Inflammatory macrophage treated with lipopolysaccharide for 1 hour (primary cell): ENCODE results near the gene GPR78.

Experiments used
- DNase-seq, 2 donors: peaks; one replicate each; pipeline ENCODE4 v3.0.0-alpha.2; 2020 to 2022

The GPR78 gene

GRCh38 chr4:8601556-8601955 lies 21.4 kb downstream of the GPR78 start:
- DNase-seq = no peak

DNA sequence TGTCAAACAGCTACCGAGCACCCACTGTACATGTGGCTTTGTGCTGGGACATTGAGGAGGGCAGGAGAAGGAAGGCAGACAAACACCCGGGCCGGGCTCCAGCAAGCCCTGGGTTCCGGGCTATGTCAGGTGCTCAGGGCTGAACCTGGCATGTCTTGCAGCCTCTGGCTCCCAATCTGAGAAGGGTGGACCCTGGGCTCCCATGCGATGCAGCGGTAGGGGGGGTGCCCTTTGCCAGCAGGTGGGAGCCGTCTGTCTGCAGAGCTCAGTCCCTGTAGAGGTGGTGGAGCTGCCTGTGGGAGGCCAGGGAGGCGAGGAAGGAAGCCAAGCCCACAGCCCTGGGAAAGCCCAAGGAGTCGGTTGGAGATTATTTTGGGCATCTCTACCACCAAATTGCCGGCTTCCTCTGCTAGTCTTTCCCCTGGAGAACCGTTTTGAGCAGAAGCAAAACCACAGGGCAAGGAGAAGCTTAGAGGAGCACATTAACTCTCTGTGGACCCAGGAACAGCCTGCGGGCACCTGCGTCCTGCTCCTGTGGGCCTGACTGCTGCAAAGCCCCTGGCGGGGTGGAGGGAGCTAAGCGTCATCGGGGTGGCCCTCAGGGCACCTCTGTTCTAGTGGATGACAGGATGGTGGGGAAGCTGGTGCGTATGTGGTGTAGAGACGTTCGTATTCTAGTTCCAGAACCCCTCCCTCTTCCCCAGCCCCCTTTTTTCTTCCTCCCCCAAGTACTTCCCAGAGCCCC lies 22.7 kb downstream of the GPR78 start:
- no peak for DNase-seq

DNA sequence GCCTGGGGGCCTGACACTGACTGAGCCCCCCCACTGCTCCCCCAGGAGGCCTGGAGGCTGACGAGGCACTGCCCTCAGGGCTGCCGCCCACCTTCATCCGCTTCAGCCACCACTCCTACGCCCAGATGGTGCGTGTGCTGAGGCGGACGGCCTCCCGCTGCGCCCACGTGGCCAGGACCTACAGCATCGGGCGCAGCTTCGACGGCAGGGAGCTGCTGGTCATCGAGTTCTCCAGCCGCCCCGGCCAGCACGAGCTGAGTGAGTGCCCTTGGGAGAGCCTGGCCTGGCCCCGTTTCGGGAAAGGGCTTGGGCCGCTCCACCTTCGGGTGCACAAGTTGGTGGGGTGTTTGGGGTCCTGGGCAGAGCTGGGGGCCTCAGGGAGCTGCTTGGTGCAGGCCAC lies 23.7 kb downstream of the GPR78 start:
- DNase-seq = no peak

DNA sequence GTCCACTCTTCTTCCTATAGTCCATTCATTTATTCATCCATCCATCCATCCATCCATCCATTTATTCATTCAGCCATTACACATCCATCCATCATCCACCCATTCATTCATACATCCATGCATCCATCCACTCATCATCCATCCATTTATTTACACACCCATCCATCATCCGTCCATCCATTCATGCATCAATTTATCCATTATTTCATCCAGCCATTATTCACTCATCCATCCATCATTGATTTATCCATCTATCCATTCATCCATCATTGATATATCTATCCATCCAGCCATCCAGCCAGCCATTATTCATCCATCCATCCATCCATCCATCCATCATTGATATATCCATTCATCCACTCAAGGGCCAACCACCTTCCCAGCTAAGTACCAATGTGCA lies 25.1 kb downstream of the GPR78 start:
- no peak for DNase-seq

DNA sequence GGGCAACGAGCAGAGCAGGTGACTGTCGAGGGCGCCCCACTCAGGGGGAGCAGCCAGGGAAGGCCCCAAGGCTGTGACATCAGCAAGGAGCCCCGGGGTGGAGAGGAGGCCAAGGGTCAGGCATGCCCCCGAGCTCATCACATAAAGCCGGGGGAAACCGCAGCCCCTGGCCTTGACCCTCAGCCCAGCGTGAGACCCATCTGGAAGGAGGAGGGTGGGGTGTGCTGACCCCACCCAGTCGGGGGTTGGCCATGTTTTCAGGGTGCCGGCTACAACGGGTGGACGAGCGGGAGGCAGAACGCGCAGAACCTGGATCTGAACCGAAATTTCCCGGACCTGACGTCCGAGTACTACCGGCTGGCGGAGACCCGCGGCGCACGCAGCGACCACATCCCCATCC lies 26.3 kb downstream of the GPR78 start:
- no peak for DNase-seq

GRCh38 chr4:8606966-8607365 lies 26.8 kb downstream of the GPR78 start:
- DNase-seq = no peak

GRCh38 chr4:8607603-8608481 lies 27.6 kb downstream of the GPR78 start:
- DNase-seq = peak in 1 of 2 donors; percentile 21

DNA sequence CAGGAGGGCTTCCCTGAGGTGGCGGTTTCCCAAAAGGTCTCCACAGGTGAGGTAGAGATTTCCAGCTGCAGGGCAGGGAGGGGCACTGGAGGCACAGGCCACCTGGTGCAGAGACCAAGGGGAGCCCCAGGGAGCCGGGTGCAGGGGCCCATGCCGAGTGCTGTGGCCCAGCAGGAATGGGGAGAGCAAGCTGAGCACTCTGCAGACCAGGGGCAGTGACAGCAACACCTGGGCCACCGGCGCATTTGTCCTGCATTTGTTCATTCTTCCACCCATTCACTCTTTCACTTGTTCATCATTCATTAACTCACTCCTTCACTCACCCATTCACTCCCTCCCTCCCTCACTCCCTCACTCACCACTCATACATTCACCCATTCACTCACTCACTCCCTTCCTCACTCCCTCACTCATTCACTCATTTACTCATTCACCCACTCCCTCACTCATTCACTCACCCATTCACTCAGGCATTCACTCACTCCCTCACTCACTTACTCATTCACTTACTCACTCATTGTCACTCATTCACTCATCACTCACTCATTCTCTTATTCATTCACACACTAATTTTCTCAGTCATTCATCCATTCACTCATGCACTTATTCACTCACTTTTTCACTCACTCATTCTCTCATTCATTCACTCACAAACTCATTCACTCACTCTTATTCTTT lies 28.7 kb downstream of the GPR78 start:
- DNase-seq = no peak

GRCh38 chr4:8609406-8609805 lies 29.2 kb downstream of the GPR78 start:
- DNase-seq = no peak

- DNase-seq = no peak
These were observed 29.7 kb downstream of the GPR78 start for GRCh38 chr4:8609824-8610350.

DNA sequence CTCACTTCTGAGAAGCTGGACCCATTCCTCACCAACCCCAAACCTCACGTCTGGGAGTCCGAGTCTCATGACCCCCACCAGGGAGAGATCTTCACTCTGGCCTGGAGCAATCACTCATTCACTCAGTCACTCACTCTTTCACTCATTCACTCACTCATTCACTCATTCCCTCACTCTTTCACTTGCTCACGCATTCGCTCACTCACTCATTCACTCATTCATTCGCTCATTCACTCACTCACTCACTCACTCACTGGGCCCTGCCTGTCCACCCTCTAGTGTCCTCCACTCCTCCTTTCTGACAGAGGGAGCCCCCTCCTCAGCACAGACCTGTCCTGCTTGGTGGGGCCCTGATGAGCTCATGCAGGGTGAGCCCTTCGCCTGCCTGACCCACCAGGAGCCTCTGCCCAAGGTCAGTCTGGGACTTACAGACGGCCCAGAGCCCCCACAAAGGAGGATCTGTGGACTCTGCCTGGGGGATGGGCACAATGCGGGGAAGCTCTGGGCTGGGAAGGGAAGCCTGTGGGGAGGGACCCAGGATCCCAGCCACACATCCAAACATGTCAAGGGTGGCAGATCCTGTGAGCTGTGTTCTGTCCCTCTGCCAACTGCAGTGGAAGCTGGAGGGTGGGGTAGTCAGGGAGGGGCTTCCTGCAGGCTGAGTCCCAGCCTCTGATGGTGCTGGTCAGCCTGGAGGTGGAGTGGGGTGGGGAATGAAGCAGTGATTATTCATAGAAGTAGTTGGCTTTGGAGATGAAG lies 30.8 kb downstream of the GPR78 start:
- DNase-seq = no peak

DNA sequence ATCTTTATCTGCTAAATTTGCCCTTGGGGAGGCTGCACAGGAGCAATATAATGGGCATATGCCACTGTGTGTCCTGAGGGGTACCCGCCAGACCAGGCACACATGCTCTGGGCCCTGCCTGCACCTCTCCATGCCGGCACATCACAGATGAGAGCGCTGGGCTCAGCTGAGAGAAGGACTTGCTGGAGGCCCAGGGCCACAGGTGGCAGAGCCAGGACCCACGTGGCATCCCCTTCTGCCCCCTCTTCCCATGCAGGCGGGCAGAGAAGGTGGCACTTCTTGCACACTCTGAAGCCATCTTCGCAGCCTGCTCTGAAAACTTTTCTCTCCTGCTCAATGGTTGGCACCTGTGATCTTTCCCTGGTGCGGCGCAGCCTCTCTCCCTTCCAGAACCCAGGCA lies 32.5 kb downstream of the GPR78 start:
- DNase-seq = no peak

GRCh38 chr4:8613421-8614364 lies 33.5 kb downstream of the GPR78 start:
- no peak for DNase-seq

- DNase-seq = no peak
These were observed 34.4 kb downstream of the GPR78 start for GRCh38 chr4:8614365-8615193.

DNA sequence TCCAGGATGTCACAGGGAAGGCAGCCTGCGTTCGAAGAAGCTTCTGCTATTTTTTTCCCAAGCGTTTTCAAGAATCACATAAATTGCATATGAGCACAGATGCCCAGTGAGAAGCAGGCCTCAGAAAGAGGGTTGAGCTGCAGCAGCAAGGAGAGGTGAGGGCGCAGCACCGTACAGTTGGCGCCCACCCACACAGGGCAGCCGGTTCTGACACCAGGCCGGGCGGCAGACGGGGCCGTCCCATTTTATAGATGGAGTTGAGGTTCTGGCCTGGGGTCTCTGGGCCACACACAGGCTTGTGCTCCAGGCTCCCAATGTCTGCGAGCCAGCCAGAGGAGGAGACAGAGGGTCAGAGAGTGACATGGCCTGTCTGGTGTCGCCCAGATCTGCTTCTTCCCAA lies 35.2 kb downstream of the GPR78 start:
- DNase-seq = no peak

DNA sequence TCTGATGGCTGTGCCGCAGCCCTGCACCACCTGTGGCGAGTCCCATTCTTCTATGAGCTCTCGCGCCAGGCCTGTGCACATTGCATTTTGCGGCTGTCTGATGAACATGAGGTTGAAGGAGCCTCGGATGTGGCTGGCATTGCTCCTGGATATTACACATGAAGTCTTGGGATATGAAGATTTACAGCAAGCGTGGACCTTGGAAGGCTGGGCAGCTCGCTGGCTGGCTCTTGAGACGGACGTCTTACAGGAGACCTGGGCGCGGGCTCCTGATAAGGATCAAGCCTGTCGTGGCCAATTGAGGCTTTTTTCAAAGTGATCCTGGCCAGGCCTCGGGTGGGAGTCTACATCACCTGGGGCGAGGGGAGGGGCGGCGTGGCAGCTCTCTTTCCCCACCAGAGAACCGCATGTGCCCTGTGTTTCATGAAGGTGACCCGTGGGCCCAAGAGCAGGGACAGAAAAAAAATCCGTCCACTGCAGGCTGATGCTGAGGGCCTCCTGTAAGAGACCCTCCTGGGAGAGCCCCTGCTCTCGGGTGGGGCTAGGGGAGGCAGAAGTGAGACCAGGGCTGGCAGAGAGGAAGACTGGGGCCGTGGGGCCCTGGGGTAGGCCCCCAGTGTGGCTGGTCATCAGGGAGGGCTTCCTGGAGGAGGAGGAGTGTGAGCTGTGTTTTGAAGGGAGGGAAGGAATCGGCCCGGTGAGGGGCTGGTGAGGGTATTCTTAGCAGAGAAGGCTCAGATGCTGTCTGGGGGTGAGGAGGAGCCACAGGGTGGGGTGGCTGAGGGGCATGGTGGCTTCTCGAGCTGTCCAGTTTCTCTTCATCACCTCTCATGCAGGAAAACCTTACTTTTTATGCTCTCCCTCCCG lies 36.0 kb downstream of the GPR78 start:
- no peak for DNase-seq

DNA sequence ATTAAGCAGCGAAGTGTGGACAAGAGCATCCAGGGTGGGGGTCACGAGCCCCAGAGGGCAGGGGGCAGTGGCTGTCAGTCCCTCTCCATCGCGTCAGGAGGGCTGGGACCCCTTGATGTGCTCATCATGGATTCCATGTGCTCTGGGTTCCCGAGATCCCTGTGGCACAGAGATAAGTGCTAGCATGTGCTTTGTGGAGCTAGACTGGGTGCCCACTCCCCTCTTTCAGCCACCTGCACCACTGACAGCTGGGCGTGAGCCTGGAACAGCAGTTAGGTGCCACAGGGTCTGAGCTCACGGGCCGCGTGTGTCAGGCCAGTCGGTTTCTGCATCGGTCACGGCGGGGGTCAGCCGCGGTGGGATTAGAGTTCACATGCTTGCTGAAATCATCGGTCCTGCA lies 36.6 kb downstream of the GPR78 start:
- DNase-seq = no peak

GRCh38 chr4:8617486-8618040 lies 37.4 kb downstream of the GPR78 start:
- no peak for DNase-seq

DNA sequence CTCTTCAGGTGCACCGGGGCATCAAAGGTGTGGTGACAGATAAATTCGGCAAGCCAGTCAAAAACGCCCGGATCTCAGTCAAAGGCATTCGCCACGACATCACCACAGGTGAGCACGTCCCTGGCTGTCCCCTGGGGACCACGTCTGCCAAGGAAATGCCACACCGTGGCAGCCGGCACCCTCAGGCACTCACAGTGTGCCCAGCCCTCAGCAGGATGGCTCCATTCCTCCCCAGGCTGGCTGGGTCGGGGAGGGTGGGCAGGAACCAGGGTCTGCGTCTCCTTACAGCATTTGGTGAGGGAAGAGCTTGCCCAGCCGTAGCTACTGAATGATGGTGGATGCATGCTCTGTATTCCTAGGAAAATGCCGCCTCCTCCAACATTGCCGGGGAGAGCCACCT lies 38.2 kb downstream of the GPR78 start:
- DNase-seq = no peak
